PC-3 (cell line): Measurements from ENCODE around the gene PDAP1. TPM values are rescaled to one million over a fixed set of nuclear protein-coding genes. Genes with fewer than 3 reads are reported as not detected.
"Not testable (repeated sequence)": the region's sequence is repeated elsewhere in the genome, so short reads cannot be mapped to it uniquely, and the experiment has no call there.

Experiments used
- ATAC-seq: fragments of 200-7000 bp; cut with Tn5 transposase; 2 replicates; pipeline ENCODE4 v1.9.1; 2020; ENCODE audit warnings: mild to moderate bottlenecking, moderate library complexity
- BruUV-seq: library from RNA; stranded (reverse); fragments of 400-500 nt; replicated peaks from 2 replicates; lab custom pipeline; 2021; lab: Mats Ljungman, UMichigan
- CTCF ChIA-PET: fragments of 300-600 bp; sonication (Branson Sonifier 250); formaldehyde crosslinking; loops from one replicate; lab custom pipeline; 2022; ENCODE audit warnings: antibody characterized with exemption; lab: Charles Lee
- POLR2A ChIA-PET: fragments of 300-600 bp; sonication (Branson Sonifier 250); formaldehyde crosslinking; loops from one replicate; lab custom pipeline; 2022; ENCODE audit warnings: antibody characterized with exemption; ENCODE audit not compliant: unreplicated experiment; lab: Charles Lee
- DNase-seq: peaks from one replicate; pipeline ENCODE4 v3.0.0-alpha.2; 2015
- H2AFZ ChIP-seq: fragments of 300-600 bp; sonication (generic); 2 replicates; pipeline ENCODE4 v1.6.0; 2016; ENCODE audit warnings: antibody characterized with exemption, low read length
- H3F3A ChIP-seq: fragments of 300-600 bp; sonication (generic); one replicate; pipeline ENCODE4 v1.6.0; 2017; ENCODE audit warnings: antibody characterized with exemption, low read length, control low read depth, mild to moderate bottlenecking; ENCODE audit not compliant: unreplicated experiment
- H3K27ac ChIP-seq: fragments of 300-600 bp; sonication (generic); 2 replicates; pipeline ENCODE4 v1.5.1; 2016; ENCODE audit warnings: mild to moderate bottlenecking, low read length
- H3K27me3 ChIP-seq: fragments of 300-600 bp; sonication (generic); 2 replicates; pipeline ENCODE4 v1.6.1; 2016; ENCODE audit warnings: low read length, mixed read lengths
- H3K36me3 ChIP-seq: fragments of 300-600 bp; sonication (generic); 2 replicates; pipeline ENCODE4 v1.6.1; 2016; ENCODE audit warnings: low read depth, mixed run types, low read length, mixed read lengths
- H3K4me1 ChIP-seq: fragments of 300-600 bp; sonication (generic); 2 replicates; pipeline ENCODE4 v1.5.1; 2016; ENCODE audit warnings: low read length; ENCODE audit not compliant: insufficient read depth
- H3K4me2 ChIP-seq: fragments of 300-600 bp; sonication (generic); 2 replicates; pipeline ENCODE4 v1.6.0; 2016; ENCODE audit warnings: low read length
- H3K4me3 ChIP-seq: fragments of 300-600 bp; sonication (generic); 2 replicates; pipeline ENCODE4 v1.5.1; 2016; ENCODE audit warnings: mild to moderate bottlenecking, low read length, mixed read lengths
- H3K79me2 ChIP-seq: fragments of 300-600 bp; sonication (generic); 2 replicates; pipeline ENCODE4 v1.6.1; 2017; ENCODE audit warnings: low read length, mixed read lengths
- H3K9ac ChIP-seq: fragments of 300-600 bp; sonication (generic); 2 replicates; pipeline ENCODE4 v1.6.0; 2016; ENCODE audit warnings: mild to moderate bottlenecking, low read length
- H3K9me2 ChIP-seq: fragments of 300-600 bp; sonication (generic); replicated peaks from 2 replicates; pipeline ENCODE4 v1.6.1; 2016; ENCODE audit warnings: mixed run types, low read length, mixed read lengths
- H3K9me3 ChIP-seq: fragments of 300-600 bp; sonication (generic); 2 replicates; pipeline ENCODE4 v1.6.1; 2016; ENCODE audit warnings: low read length, mixed read lengths
- H4K20me1 ChIP-seq: fragments of 300-600 bp; sonication (generic); 2 replicates; pipeline ENCODE4 v1.6.1; 2016; ENCODE audit warnings: low read length, mixed read lengths
- EZH2 ChIP-seq: fragments of 300-600 bp; sonication (generic); IDR thresholded peaks from one replicate; pipeline ENCODE4 v1.6.1; 2017; ENCODE audit warnings: antibody characterized with exemption, mild to moderate bottlenecking, low read length; ENCODE audit not compliant: unreplicated experiment
- EZH2phosphoT487 ChIP-seq: fragments of 300-600 bp; sonication (generic); IDR thresholded peaks from 2 replicates; pipeline ENCODE4 v1.6.1; 2018; ENCODE audit warnings: mild to moderate bottlenecking, antibody characterized with exemption, low read length, borderline replicate concordance
- intact Hi-C: fragments of 100-400 bp; cut with micrococcal nuclease; formaldehyde crosslinking; loops from 2 replicates; pipeline ENCODE4 v1.9.0; 2023
- total RNA-seq: library from RNA; depleted of rRNA; stranded (reverse); fragments of >200 nt; gene quantifications from 2 replicates; pipeline ENCODE4 v1.2.3, GENCODE V29; 2014
- TF ChIP-seq, protein P1 (sequence below): fragments of 300-600 bp; sonication (generic); conservative IDR thresholded peaks from 2 replicates; pipeline ENCODE4 v1.5.1; 2017; ENCODE audit warnings: antibody characterized with exemption, low read depth, mild to moderate bottlenecking, low read length

The PDAP1 gene
- total RNA-seq, 1 experiment from 2014 or later, result 58.6 TPM

DNA sequence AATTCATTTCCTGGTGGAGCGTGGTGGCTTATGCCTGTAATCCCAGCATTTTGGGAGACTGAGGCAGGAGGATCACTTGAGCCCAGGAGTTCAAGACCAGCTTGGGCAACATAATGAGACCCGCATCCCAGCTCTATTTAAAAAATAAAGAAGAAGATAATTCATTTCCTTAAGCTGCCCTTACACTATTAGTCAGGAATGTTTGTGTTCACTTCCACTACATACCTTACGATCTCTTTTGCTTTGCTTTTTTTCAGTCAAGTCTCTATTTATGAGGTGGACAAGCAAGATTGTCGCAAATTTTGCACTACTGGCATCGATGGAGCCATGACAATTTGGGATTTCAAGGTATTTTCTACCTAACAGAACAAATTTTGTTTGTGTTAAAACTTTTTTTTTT, 45.1 kb downstream of the PDAP1 start:
- H3K4me2 ChIP-seq, result no peak overlapping the region
- H3K4me3 ChIP-seq, result no peak overlapping the region
- no peak overlapping the region for H3K9ac ChIP-seq
- ChIA-PET CTCF (no interaction called here), POLR2A (no interaction called here)
- H3F3A ChIP-seq, result no peaks in the 10 kb centered on the region
- DNase-seq (no peak), ATAC-seq (no peak)
- peaks cover 48% of the 10 kb centered on the region for H3K36me3 ChIP-seq
- H3K4me1 ChIP-seq, result no peaks in the 10 kb centered on the region
- no peaks in the 10 kb centered on the region for H3K27me3 ChIP-seq
- H4K20me1 ChIP-seq, result no peaks in the 10 kb centered on the region
- H2AFZ ChIP-seq, result no peak overlapping the region
- no peak overlapping the region for H3K27ac ChIP-seq
- BruUV-seq, result no TSS peak
- TF ChIP-seq EZH2phosphoT487 (no peak), EZH2 (no peak)
- TF ChIP-seq, protein P1, sequence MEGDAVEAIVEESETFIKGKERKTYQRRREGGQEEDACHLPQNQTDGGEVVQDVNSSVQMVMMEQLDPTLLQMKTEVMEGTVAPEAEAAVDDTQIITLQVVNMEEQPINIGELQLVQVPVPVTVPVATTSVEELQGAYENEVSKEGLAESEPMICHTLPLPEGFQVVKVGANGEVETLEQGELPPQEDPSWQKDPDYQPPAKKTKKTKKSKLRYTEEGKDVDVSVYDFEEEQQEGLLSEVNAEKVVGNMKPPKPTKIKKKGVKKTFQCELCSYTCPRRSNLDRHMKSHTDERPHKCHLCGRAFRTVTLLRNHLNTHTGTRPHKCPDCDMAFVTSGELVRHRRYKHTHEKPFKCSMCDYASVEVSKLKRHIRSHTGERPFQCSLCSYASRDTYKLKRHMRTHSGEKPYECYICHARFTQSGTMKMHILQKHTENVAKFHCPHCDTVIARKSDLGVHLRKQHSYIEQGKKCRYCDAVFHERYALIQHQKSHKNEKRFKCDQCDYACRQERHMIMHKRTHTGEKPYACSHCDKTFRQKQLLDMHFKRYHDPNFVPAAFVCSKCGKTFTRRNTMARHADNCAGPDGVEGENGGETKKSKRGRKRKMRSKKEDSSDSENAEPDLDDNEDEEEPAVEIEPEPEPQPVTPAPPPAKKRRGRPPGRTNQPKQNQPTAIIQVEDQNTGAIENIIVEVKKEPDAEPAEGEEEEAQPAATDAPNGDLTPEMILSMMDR, result no peak
- H3K79me2 ChIP-seq, result no peaks in the 10 kb centered on the region
- H3K9me2 ChIP-seq, result no peaks in the 10 kb centered on the region
- no peaks in the 10 kb centered on the region for H3K9me3 ChIP-seq
- intact Hi-C loops, result no loop called here

DNA sequence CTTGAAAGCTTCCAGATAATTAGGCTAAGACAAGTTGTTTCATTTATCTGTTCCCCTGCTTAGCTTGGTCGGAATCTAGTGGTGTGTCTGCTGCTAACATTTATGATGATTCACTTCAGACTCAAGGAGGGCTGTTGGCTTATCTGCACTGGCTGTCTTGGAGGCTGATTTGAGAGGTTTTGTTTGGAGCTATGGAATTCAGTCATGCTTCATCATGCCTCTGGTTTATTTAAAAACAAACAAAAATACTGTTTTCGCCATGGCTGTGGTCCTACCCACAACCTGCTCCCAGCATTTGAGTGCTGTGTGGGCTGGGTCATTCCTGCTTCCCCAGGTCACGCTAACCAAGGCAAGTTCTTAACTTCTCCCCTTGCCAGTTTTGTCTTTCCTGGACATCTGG, 45.6 kb downstream of the PDAP1 start:
- H3K36me3 ChIP-seq, result peaks cover 48% of the 10 kb centered on the region
- BruUV-seq, result no TSS peak
- no peaks in the 10 kb centered on the region for H3K27me3 ChIP-seq
- no peak overlapping the region for H3K4me3 ChIP-seq
- TF ChIP-seq, protein P1, result no peak
- TF ChIP-seq EZH2phosphoT487 (no peak), EZH2 (no peak)
- DNase-seq (no peak), ATAC-seq (no peak)
- no peak overlapping the region for H2AFZ ChIP-seq
- H3K9me2 ChIP-seq, result no peaks in the 10 kb centered on the region
- H3K79me2 ChIP-seq, result no peaks in the 10 kb centered on the region
- H3K9ac ChIP-seq, result no peak overlapping the region
- no peak overlapping the region for H3K27ac ChIP-seq
- H4K20me1 ChIP-seq, result no peaks in the 10 kb centered on the region
- no peaks in the 10 kb centered on the region for H3K4me1 ChIP-seq
- intact Hi-C loops, result no loop called here
- no peaks in the 10 kb centered on the region for H3K9me3 ChIP-seq
- ChIA-PET POLR2A (interaction anchor here (0.6 kb wide), 1 partner anchor 11 kb away, joined by 7 read pairs; no protein-coding TSS in a partner anchor), CTCF (no interaction called here)
- H3F3A ChIP-seq, result no peaks in the 10 kb centered on the region
- no peak overlapping the region for H3K4me2 ChIP-seq

DNA sequence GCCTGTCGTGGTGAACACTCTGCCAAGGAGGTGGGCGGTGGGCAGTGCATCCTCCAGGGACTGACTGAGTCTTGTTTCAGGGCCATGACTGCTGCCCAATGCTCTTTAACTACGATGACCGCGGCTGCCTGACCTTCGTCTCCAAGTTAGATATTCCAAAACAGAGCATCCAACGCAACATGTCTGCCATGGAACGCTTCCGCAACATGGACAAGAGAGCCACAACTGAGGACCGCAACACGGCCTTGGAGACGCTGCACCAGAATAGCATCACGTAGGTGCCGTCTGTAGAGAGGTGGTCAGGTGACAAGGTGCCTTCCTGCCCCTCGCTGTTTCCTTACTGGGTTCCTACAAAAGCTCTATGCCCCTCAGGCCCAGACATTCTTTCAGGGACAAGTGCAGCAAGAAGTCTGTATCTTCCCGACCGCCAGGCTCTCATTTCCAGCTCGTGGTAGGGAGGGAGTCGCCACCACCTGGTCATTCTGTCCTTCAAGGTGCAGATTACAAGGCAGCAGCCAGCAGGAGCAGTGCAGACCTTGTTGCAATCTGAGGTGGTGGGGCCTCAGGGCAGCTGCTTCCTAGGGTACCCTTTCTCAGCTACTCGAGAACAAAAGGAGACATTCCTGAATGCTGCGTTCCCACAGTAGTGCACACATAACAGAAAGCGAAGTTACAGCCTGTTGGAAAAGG, 48.8 kb downstream of the PDAP1 start:
- BruUV-seq, result TSS peak; percentile 11
- H3K27ac ChIP-seq, result no peak overlapping the region
- H3K27me3 ChIP-seq, result no peaks in the 10 kb centered on the region
- ChIA-PET POLR2A (no interaction called here), CTCF (no interaction called here)
- H2AFZ ChIP-seq, result no peak overlapping the region
- H3K9me2 ChIP-seq, result no peaks in the 10 kb centered on the region
- H3K4me3 ChIP-seq, result no peak overlapping the region
- no peaks in the 10 kb centered on the region for H3F3A ChIP-seq
- H3K4me2 ChIP-seq, result no peak overlapping the region
- no peaks in the 10 kb centered on the region for H3K79me2 ChIP-seq
- TF ChIP-seq EZH2phosphoT487, result no peak
- no peak for TF ChIP-seq EZH2
- TF ChIP-seq, protein P1, result no peak; the same call in 1 of the 2 replicates
- intact Hi-C loops, result no loop called here
- no peak overlapping the region for H3K9ac ChIP-seq
- no peaks in the 10 kb centered on the region for H3K9me3 ChIP-seq
- H4K20me1 ChIP-seq, result no peaks in the 10 kb centered on the region
- no peak for DNase-seq
- no peak for ATAC-seq
- H3K4me1 ChIP-seq, result no peaks in the 10 kb centered on the region
- H3K36me3 ChIP-seq, result peaks cover 41% of the 10 kb centered on the region

DNA sequence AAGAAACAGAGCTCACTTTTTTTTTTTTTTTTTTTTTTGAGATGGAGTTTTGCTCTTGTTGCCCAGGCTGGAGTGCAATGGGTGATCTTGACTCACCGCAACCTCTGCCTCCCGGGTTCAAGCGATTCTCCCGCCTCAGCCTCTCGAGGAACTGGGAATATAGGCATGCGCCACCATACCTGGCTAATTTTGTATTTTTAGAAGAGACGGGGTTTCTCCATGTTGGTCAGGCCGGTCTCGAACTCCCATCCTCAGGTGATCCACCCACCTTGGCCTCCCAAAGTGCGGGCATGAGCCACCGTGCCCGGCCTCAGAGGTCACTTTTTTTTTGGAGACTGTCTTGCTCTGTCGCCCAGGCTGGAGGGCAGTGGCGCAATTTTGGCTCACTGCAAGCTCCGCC, 49.9 kb downstream of the PDAP1 start:
- H3K4me1 ChIP-seq, H3K79me2 ChIP-seq, H3K27ac ChIP-seq, CTCF ChIA-PET, H4K20me1 ChIP-seq, H3K9ac ChIP-seq, H3K4me3 ChIP-seq, intact Hi-C loops, H2AFZ ChIP-seq, H3K9me2 ChIP-seq, H3K4me2 ChIP-seq, POLR2A ChIA-PET, DNase-seq, H3K9me3 ChIP-seq, H3F3A ChIP-seq, BruUV-seq, H3K27me3 ChIP-seq, ATAC-seq: not testable (repeated sequence)
- H3K36me3 ChIP-seq, result peaks cover 41% of the 10 kb centered on the region
